ENCODE data around the gene TEX2.

DNA sequence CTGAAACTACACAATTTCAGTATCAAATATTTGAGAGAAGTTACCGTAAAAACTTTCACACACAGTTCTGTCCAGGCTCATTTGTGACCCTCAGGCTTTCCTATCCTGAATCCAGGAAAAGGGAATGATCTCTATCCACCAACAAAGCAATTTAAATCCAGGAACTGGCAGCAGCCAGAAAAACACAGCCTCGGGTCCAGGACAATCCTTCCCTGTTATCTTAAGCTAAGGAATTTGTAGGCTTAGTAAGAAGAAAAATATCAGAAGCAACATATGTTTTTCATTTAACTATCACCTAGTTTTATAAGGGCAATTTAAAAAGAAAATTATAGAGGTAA is 47.1 kb downstream of the TEX2 start:
- TF ChIP-seq, protein P1, sequence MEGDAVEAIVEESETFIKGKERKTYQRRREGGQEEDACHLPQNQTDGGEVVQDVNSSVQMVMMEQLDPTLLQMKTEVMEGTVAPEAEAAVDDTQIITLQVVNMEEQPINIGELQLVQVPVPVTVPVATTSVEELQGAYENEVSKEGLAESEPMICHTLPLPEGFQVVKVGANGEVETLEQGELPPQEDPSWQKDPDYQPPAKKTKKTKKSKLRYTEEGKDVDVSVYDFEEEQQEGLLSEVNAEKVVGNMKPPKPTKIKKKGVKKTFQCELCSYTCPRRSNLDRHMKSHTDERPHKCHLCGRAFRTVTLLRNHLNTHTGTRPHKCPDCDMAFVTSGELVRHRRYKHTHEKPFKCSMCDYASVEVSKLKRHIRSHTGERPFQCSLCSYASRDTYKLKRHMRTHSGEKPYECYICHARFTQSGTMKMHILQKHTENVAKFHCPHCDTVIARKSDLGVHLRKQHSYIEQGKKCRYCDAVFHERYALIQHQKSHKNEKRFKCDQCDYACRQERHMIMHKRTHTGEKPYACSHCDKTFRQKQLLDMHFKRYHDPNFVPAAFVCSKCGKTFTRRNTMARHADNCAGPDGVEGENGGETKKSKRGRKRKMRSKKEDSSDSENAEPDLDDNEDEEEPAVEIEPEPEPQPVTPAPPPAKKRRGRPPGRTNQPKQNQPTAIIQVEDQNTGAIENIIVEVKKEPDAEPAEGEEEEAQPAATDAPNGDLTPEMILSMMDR (IDR thresholded peaks at IDR 0.05) = no peak
- no peak for TF ChIP-seq EP300 (IDR thresholded peaks at IDR 0.05)

Data from sigmoid colon (tissue), 4 donors.